WTC11 (cell line): ENCODE measurements around the gene MRAP. TPM values are rescaled to one million over a fixed set of nuclear protein-coding genes. Genes with fewer than 3 reads are reported as not detected.

Experiments used
- ATAC-seq: fragments of 200-7000 bp; cut with Tn5 transposase; 2 replicates; pipeline ENCODE4 v1.10.0; 2021; ENCODE audit warnings: mild to moderate bottlenecking, moderate library complexity
- CTCF ChIA-PET: fragments of 300-600 bp; sonication (Branson Sonifier 250); formaldehyde crosslinking; loops from one replicate; lab custom pipeline; 2021; ENCODE audit warnings: antibody characterized with exemption; lab: Charles Lee
- POLR2A ChIA-PET: fragments of 350-600 bp; sonication (Branson Sonifier 250); formaldehyde crosslinking; loops from one replicate; lab custom pipeline; 2021; ENCODE audit warnings: antibody characterized with exemption; lab: Charles Lee
- DNase-seq: peaks from one replicate; pipeline ENCODE4 v3.0.0; 2021; ENCODE audit warnings: low spot score
- H3K27ac Mint-ChIP-seq: 2 replicates; pipeline ENCODE4 v1.8.0; 2021; ENCODE audit warnings: mixed read lengths
- H3K27me3 Mint-ChIP-seq: 2 replicates; pipeline ENCODE4 v1.8.0; 2021; ENCODE audit warnings: low read depth, mild to moderate bottlenecking, moderate library complexity, mixed read lengths
- H3K36me3 Mint-ChIP-seq: 2 replicates; pipeline ENCODE4 v1.8.0; 2021; ENCODE audit warnings: mixed read lengths
- H3K4me1 Mint-ChIP-seq: 2 replicates; pipeline ENCODE4 v1.8.0; 2022; ENCODE audit warnings: mixed read lengths
- H3K4me3 Mint-ChIP-seq: 2 replicates; pipeline ENCODE4 v1.8.0; 2021; ENCODE audit warnings: mild to moderate bottlenecking, moderate library complexity, mixed read lengths
- H3K9me3 Mint-ChIP-seq: 2 replicates; pipeline ENCODE4 v1.8.0; 2021; ENCODE audit warnings: mixed read lengths
- FOXJ3 ChIP-seq: sonication (generic); formaldehyde crosslinking; IDR thresholded peaks from 2 replicates; pipeline ENCODE4 v1.9.0; 2021; ENCODE audit warnings: missing genetic modification reagents, mild to moderate bottlenecking, borderline replicate concordance
- FOXP4 ChIP-seq: sonication (generic); formaldehyde crosslinking; IDR thresholded peaks from 2 replicates; pipeline ENCODE4 v1.8.0; 2022; ENCODE audit warnings: mild to moderate bottlenecking, missing genetic modification reagents
- IRF1 ChIP-seq: sonication (generic); formaldehyde crosslinking; IDR thresholded peaks from 2 replicates; pipeline ENCODE4 v1.8.0; 2023; ENCODE audit warnings: missing genetic modification reagents
- NFE2L1 ChIP-seq: sonication (generic); formaldehyde crosslinking; IDR thresholded peaks from 2 replicates; pipeline ENCODE4 v1.8.1; 2023; ENCODE audit warnings: missing genetic modification reagents
- NR1H2 ChIP-seq: sonication (generic); formaldehyde crosslinking; IDR thresholded peaks from 2 replicates; pipeline ENCODE4 v1.9.0; 2021; ENCODE audit warnings: mild to moderate bottlenecking, moderate library complexity, missing genetic modification reagents
- OVOL2 ChIP-seq: fragments of 250-450 bp; sonication (Bioruptor Pico); IDR thresholded peaks from 2 replicates; pipeline ENCODE4 v1.9.0; 2021; ENCODE audit warnings: mild to moderate bottlenecking, borderline replicate concordance
- PRDM15 ChIP-seq: sonication (generic); formaldehyde crosslinking; IDR thresholded peaks from 2 replicates; pipeline ENCODE4 v1.8.0; 2022; ENCODE audit warnings: missing genetic modification reagents
- PRRX2 ChIP-seq: fragments of 250-450 bp; sonication (Bioruptor Pico); IDR thresholded peaks from 2 replicates; pipeline ENCODE4 v1.8.0; 2021; ENCODE audit warnings: mild to moderate bottlenecking
- RELA ChIP-seq: sonication (generic); formaldehyde crosslinking; IDR thresholded peaks from 2 replicates; pipeline ENCODE4 v1.8.1; 2022; ENCODE audit warnings: missing genetic modification reagents, mild to moderate bottlenecking, borderline replicate concordance
- SOX15 ChIP-seq: fragments of 250-450 bp; sonication (Bioruptor Pico); IDR thresholded peaks from 2 replicates; pipeline ENCODE4 v1.9.0; 2021; ENCODE audit warnings: mild to moderate bottlenecking
- TCF7 ChIP-seq: sonication (generic); formaldehyde crosslinking; IDR thresholded peaks from 2 replicates; pipeline ENCODE4 v1.8.0; 2022; ENCODE audit warnings: mild to moderate bottlenecking, low read depth, missing genetic modification reagents, moderate library complexity
- TEAD4 ChIP-seq: sonication (generic); formaldehyde crosslinking; IDR thresholded peaks from 2 replicates; pipeline ENCODE4 v1.8.0; 2022; ENCODE audit warnings: mild to moderate bottlenecking, missing genetic modification reagents
- ZBTB21 ChIP-seq: sonication (generic); formaldehyde crosslinking; IDR thresholded peaks from 2 replicates; pipeline ENCODE4 v1.8.1; 2023; ENCODE audit warnings: mild to moderate bottlenecking, missing genetic modification reagents, borderline replicate concordance
- ZNF317 ChIP-seq: sonication (generic); formaldehyde crosslinking; IDR thresholded peaks from 2 replicates; pipeline ENCODE4 v1.8.1; 2023; ENCODE audit warnings: low read depth, mild to moderate bottlenecking, moderate library complexity, missing genetic modification reagents, borderline replicate concordance
- ZNF423 ChIP-seq: fragments of 250-450 bp; sonication (Bioruptor Pico); IDR thresholded peaks from 2 replicates; pipeline ENCODE4 v2.1.2; 2022; ENCODE audit warnings: mild to moderate bottlenecking, moderate library complexity
- ZNF425 ChIP-seq: fragments of 250-450 bp; sonication (Bioruptor Pico); conservative IDR thresholded peaks from 2 replicates; pipeline ENCODE4 v1.9.0; 2021; ENCODE audit warnings: mild to moderate bottlenecking
- ZSCAN18 ChIP-seq: fragments of 250-450 bp; sonication (Bioruptor Pico); IDR thresholded peaks from 2 replicates; pipeline ENCODE4 v2.1.2; 2022; ENCODE audit warnings: mild to moderate bottlenecking, moderate library complexity
- total RNA-seq: library from RNA; stranded (reverse); gene quantifications from 3 replicates; pipeline ENCODE4 v1.2.3, GENCODE V29; 2021
- TF ChIP-seq, protein P1 (sequence below): sonication (generic); formaldehyde crosslinking; IDR thresholded peaks from 2 replicates; pipeline ENCODE4 v1.8.1; 2023; ENCODE audit warnings: mild to moderate bottlenecking, missing genetic modification reagents, moderate library complexity

MRAP gene
- total RNA-seq, 1 experiment from 2014 or later: not detected

DNA sequence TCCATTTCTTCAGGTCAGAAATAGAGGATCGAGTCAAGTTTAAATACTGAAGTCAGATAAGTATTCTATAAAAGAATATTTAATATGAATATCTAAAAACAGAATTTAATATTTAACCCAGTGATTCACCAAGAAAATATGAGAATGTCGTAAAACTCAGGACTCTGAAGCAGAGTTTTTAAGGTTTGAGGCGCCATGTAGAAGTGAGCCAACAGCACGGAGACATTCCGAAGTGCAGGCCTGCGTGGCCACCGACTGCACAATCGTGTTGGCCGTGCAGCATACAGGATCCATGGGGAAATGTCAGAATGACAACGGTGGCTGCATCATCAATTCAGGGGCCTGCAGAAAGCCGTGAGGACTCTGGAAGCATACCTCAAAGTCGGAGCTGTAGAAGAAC, 23.4 kb downstream of the MRAP start:
- ChIA-PET POLR2A (interaction anchor here (0.6 kb wide), 1 partner anchor 80 kb away, joined by 4 read pairs; no protein-coding TSS in a partner anchor), CTCF (interaction anchor here (0.8 kb wide), 1 partner anchor 279 kb away, joined by 8 read pairs; no protein-coding TSS in a partner anchor)
- H3K36me3 Mint-ChIP-seq: peaks cover 88% of the 10 kb centered on the region
- H3K27ac Mint-ChIP-seq: no peak overlapping the region
- ATAC-seq (no peak), DNase-seq (no peak)
- H3K4me3 Mint-ChIP-seq: no peak overlapping the region
- H3K9me3 Mint-ChIP-seq: no peaks in the 10 kb centered on the region
- H3K4me1 Mint-ChIP-seq: no peaks in the 10 kb centered on the region
- H3K27me3 Mint-ChIP-seq: no peaks in the 10 kb centered on the region
- TF ChIP-seq FOXJ3 (CRISPR knock-in tag): no peak
- TF ChIP-seq TCF7 (CRISPR knock-in tag): no peak
- no peak for TF ChIP-seq ZSCAN18
- no peak for TF ChIP-seq IRF1 (CRISPR knock-in tag)
- TF ChIP-seq OVOL2 (CRISPR knock-in tag): no peak
- TF ChIP-seq ZNF317 (CRISPR knock-in tag): no peak
- TF ChIP-seq RELA (CRISPR knock-in tag): no peak
- no peak for TF ChIP-seq SOX15 (CRISPR knock-in tag)
- TF ChIP-seq, protein P1, sequence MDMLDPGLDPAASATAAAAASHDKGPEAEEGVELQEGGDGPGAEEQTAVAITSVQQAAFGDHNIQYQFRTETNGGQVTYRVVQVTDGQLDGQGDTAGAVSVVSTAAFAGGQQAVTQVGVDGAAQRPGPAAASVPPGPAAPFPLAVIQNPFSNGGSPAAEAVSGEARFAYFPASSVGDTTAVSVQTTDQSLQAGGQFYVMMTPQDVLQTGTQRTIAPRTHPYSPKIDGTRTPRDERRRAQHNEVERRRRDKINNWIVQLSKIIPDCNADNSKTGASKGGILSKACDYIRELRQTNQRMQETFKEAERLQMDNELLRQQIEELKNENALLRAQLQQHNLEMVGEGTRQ (CRISPR knock-in tag): no peak
- no peak for TF ChIP-seq TEAD4 (CRISPR knock-in tag)
- TF ChIP-seq NR1H2: no peak
- TF ChIP-seq ZNF423: no peak
- TF ChIP-seq ZBTB21 (CRISPR knock-in tag): no peak
- TF ChIP-seq FOXP4 (CRISPR knock-in tag): no peak
- no peak for TF ChIP-seq PRRX2
- no peak for TF ChIP-seq NFE2L1
- TF ChIP-seq ZNF425: no peak

GRCh38 chr21:32322676-32323075, 24.0 kb downstream of the MRAP start:
- peaks cover 88% of the 10 kb centered on the region for H3K36me3 Mint-ChIP-seq
- H3K27ac Mint-ChIP-seq: no peak overlapping the region
- no peaks in the 10 kb centered on the region for H3K9me3 Mint-ChIP-seq
- H3K4me3 Mint-ChIP-seq: no peak overlapping the region
- no peak for ATAC-seq
- TF ChIP-seq PRDM15 (CRISPR knock-in tag): no peak
- no peak for DNase-seq
- no peaks in the 10 kb centered on the region for H3K4me1 Mint-ChIP-seq
- H3K27me3 Mint-ChIP-seq: no peaks in the 10 kb centered on the region
- ChIA-PET POLR2A (interaction anchor here (0.5 to 0.6 kb wide), 2 partner anchors 80 to 149 kb away, joined by 3 to 4 read pairs; no protein-coding TSS in a partner anchor), CTCF (interaction anchor here (0.8 kb wide), 1 partner anchor 278 kb away, joined by 8 read pairs; no protein-coding TSS in a partner anchor)
